Left lung (tissue), 10 donors: ENCODE results near the gene SPATA13. TPM values are rescaled to one million over a fixed set of nuclear protein-coding genes. Genes with fewer than 3 reads are reported as not detected.

Source experiments
- ATAC-seq: fragments of 200-7000 bp; cut with Tn5 transposase; one replicate; pipeline ENCODE4 v1.9.1; 2020; ENCODE audit warnings: moderate library complexity
- DNase-seq, 4 donors: peaks; one replicate each; pipeline ENCODE4 v3.0.0-alpha.2; 2013 to 2020
- H3K27ac ChIP-seq, 2 donors: fragments of 200-600 bp; sonication (generic) in 1 of 2; one replicate each; pipeline versions ENCODE4 v1.5.0 to v1.8.0; 2020 to 2021
- H3K27me3 ChIP-seq, 2 donors: fragments of 200-600 bp; sonication (generic) in 1 of 2; one replicate each; pipeline versions ENCODE4 v1.5.0 to v1.8.0; 2020 to 2021
- H3K36me3 ChIP-seq, 2 donors: fragments of 200-600 bp; sonication (generic) in 1 of 2; one replicate each; pipeline versions ENCODE4 v1.5.0 to v1.8.0; 2020 to 2021
- H3K4me1 ChIP-seq, 2 donors: fragments of 200-600 bp; one replicate each; pipeline ENCODE4 v1.8.0; 2021
- H3K4me3 ChIP-seq, 2 donors: fragments of 200-600 bp; sonication (generic) in 1 of 2; one replicate each; pipeline versions ENCODE4 v1.5.0 to v1.8.0; 2020 to 2021; ENCODE audit warnings: mild to moderate bottlenecking in 1 of 2
- H3K9me3 ChIP-seq, 2 donors: fragments of 200-600 bp; sonication (generic) in 1 of 2; one replicate each; pipeline versions ENCODE4 v1.5.0 to v1.8.0; 2020 to 2021
- intact Hi-C, 2 donors: fragments of 100-400 bp; cut with DNase I; formaldehyde crosslinking; loops; one replicate each; pipeline versions ENCODE4 v1.11.2 to v1.14.2; 2022
- polyA plus RNA-seq, 6 donors: library from polyadenylated mRNA; unstranded; fragments of 120-200 nt; gene quantifications; one replicate each; pipeline ENCODE4 v1.2.1, GENCODE V29; 2013; ENCODE audit not compliant: insufficient read length in 6 of 6
- total RNA-seq, 2 donors: library from RNA; stranded (reverse); fragmentation: NEBNext Ultra II Directional; extraction: Animal tissue kit (Norgen Biotek cat#: 25700); gene quantifications; one replicate each; pipeline ENCODE4 v1.2.1, GENCODE V29; 2021
- TF ChIP-seq, protein P1 (sequence below), 2 donors: fragments of 200-600 bp; sonication (generic) in 1 of 2; IDR thresholded peaks; one replicate each; pipeline versions ENCODE4 v1.5.0 to v1.8.0; 2021; ENCODE audit warnings: antibody characterized with exemption in 2 of 2
- donor health status: DM: no; HTN: yes; CAD: no.
- donor health status: DM: no; HTN: no; CAD: no.

The SPATA13 gene
- total and polyA plus RNA-seq, 8 donors, result 11.4 to 31.4 (median 14.7) TPM

DNA sequence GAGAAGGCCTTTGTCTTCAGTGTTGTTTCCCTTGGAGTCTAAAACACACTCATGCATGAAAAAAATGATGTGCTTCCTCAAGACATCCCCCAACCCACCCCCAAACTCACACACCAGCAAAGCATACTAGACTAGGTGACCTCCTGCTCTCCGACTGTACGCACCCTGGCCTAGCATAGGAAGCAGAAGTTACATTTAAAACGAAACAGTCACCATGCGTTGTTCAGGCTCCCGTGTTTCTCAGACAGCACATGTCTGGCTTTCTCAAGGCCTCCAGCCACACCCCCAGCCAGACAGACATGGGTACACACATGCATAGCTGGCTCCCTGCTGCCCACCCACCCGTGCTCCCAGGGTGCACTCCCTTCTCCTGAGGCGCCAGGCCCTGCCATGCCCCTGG, 120.2 kb downstream of the SPATA13 start:
- peak overlapping the region in 1 of 2 donors; percentile 74 for H3K27ac ChIP-seq
- H3K36me3 ChIP-seq, result peaks cover 0 to 35% of the 10 kb centered on the region in 2 donors

DNA sequence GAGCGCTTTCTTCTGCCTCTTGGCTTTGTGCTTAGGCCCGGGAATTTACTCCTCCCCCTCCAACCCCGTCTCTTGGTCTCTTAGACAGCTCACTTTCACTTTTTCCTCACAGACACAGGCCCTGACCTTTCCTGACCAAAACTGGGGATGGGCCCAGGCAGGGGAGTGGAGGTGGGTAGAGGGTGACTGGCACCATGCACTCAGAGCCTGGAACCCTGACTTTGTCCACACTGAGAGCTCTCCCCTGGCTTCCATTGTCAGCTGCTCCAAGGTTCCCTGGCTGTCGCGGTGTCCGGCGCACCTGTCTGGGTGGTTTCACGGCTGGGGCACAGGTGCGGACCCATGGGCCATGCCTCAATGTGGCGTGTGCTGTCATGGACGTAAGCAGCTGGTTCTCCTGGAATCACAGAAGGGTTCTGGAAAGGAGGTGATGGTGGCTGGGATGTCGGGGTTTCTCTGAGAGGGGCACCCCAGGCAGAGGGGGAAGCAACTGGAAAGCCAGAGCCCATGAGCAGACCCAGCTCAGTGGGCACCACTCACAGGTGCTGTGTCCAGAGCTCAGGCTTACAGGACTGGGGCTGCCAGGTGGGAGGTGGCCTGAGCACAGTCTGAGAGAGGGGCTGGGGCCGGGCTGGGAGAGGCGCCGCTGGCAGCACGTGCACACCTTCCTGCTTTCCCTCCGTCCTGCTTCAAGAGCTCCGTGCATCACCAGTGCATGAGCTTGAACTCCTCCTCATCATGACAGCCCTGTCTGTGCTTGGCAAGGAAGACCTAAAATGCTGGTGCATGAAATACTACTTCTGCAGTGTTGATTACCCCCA, 120.9 kb downstream of the SPATA13 start:
- H3K9me3 ChIP-seq, result no peaks in the 10 kb centered on the region
- H3K4me1 ChIP-seq, result peaks cover 0 to 59% of the 10 kb centered on the region in 2 donors
- peaks cover 0 to 42% of the 10 kb centered on the region in 2 donors for H3K36me3 ChIP-seq
- DNase-seq, result no peak
- ATAC-seq, result peak; percentile 8
- no peak overlapping the region for H3K4me3 ChIP-seq
- TF ChIP-seq, protein P1, sequence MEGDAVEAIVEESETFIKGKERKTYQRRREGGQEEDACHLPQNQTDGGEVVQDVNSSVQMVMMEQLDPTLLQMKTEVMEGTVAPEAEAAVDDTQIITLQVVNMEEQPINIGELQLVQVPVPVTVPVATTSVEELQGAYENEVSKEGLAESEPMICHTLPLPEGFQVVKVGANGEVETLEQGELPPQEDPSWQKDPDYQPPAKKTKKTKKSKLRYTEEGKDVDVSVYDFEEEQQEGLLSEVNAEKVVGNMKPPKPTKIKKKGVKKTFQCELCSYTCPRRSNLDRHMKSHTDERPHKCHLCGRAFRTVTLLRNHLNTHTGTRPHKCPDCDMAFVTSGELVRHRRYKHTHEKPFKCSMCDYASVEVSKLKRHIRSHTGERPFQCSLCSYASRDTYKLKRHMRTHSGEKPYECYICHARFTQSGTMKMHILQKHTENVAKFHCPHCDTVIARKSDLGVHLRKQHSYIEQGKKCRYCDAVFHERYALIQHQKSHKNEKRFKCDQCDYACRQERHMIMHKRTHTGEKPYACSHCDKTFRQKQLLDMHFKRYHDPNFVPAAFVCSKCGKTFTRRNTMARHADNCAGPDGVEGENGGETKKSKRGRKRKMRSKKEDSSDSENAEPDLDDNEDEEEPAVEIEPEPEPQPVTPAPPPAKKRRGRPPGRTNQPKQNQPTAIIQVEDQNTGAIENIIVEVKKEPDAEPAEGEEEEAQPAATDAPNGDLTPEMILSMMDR (IDR thresholded peaks at IDR 0.05), result no peak
- peak overlapping the region in 1 of 2 donors; percentile 74 for H3K27ac ChIP-seq
- H3K27me3 ChIP-seq, result no peaks in the 10 kb centered on the region
- intact Hi-C loops, result no loop called here

More for the DNA sequence above, 120.2 kb downstream of the SPATA13 start:
- H3K4me3 ChIP-seq, result no peak overlapping the region
- TF ChIP-seq, protein P1 (IDR thresholded peaks at IDR 0.05), result no peak
- no peaks in the 10 kb centered on the region for H3K27me3 ChIP-seq
- ATAC-seq (peak; percentile 70), DNase-seq (peak in 2 of 4 donors; percentile 53 to 76)
- peaks cover 0 to 66% of the 10 kb centered on the region in 2 donors for H3K4me1 ChIP-seq
- no peaks in the 10 kb centered on the region for H3K9me3 ChIP-seq
- intact Hi-C loops, result no loop called here

DNA sequence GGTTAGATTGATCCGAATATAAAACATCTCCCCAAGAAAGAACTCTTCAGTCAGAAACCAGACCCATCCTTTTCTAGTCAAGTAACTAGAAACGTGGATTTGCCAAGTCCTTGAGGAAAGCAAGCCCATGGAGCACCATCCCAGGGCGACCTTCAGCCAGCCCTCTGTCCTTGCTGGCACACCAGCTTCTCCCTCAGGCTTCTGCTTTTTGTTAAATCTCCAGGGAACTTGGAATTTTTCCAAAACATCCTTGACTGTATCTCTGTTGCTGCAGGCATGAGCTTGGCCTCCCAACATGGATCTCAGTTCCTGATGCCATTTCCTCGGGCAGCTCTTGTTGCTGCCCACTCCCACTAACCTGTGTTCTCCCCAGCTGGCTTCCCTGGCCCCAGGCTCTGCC, 121.7 kb downstream of the SPATA13 start:
- TF ChIP-seq, protein P1 (IDR thresholded peaks at IDR 0.05), result no peak
- Histone ChIP-seq H3K27me3 (no peaks in the 10 kb centered on the region), H3K4me1 (peaks cover 0 to 52% of the 10 kb centered on the region in 2 donors), H3K4me3 (no peak overlapping the region), H3K9me3 (no peaks in the 10 kb centered on the region), H3K27ac (no peak overlapping the region), H3K36me3 (peaks cover 0 to 51% of the 10 kb centered on the region in 2 donors)
- intact Hi-C loops, result no loop called here
- ATAC-seq (no peak), DNase-seq (no peak)

DNA sequence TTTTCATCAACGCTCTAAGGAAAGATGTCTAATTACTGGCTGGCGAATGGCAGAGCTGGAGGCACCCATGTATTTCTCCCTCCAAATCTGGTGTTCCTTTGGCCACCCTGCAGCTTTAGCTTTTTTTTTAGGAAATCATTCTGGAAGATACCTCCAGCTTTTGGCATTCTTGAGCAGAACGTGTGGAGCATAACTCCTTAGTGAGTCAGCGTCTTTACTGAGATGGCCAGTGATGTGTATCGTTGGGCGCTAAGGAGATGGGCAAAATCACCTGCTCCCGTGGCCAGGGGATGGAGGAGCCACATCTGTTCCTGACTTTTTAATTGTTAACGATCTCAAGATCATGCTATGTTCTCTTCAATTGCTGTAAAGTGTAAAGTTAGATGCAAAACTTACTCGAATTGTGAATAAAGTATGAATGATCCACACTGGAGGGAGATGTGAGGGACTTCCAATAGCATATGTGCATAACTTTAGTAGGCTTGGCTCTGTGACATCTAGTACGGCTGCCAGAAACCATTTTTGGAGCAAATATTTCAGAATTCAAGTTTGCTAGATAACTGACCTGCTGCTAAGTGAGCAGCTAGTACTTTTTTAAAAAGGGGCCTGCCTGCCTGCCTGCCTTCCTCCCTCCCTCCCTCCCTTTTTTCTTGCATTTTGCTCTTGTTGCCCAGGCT, 124.5 kb downstream of the SPATA13 start:
- Histone ChIP-seq H3K4me3 (no peak overlapping the region), H3K36me3 (peaks cover 0 to 77% of the 10 kb centered on the region in 2 donors), H3K4me1 (peaks cover 0 to 37% of the 10 kb centered on the region in 2 donors), H3K27ac (no peak overlapping the region), H3K9me3 (no peaks in the 10 kb centered on the region), H3K27me3 (no peaks in the 10 kb centered on the region)
- TF ChIP-seq, protein P1 (IDR thresholded peaks at IDR 0.05), result no peak
- intact Hi-C loops, result no loop called here
- no peak for ATAC-seq
- DNase-seq, result no peak

DNA sequence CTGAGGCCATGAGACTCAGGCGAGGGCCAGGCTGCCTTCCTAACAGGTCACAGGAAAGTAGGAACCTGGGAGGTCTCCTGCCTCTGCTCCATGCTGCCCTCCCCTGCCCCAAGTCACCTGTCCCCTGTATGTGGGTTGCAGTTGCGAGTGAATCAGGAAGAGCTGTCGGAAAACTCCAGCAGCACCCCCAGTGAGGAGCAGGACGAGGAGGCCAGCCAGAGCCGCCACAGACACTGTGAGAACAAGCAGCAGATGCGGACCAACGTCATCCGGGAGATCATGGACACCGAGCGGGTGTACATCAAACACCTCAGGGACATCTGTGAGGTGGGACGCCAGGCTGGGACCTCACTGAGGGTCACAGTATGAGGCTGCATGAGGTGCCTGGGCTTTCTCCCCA, 126.1 kb downstream of the SPATA13 start:
- H3K36me3 ChIP-seq, result peaks cover 0 to 93% of the 10 kb centered on the region in 2 donors
- TF ChIP-seq, protein P1 (IDR thresholded peaks at IDR 0.05), result no peak
- H3K27me3 ChIP-seq, result no peaks in the 10 kb centered on the region
- H3K4me1 ChIP-seq, result peaks cover 0 to 23% of the 10 kb centered on the region in 2 donors
- ATAC-seq (no peak), DNase-seq (no peak)
- no peaks in the 10 kb centered on the region for H3K9me3 ChIP-seq
- intact Hi-C loops, result no loop called here
- no peak overlapping the region for H3K4me3 ChIP-seq
- H3K27ac ChIP-seq, result no peak overlapping the region
